HG03469 (cell line): ENCODE measurements around the gene CDC42BPA.
"Not testable (repeated sequence)": the region's sequence is repeated elsewhere in the genome, so short reads cannot be mapped to it uniquely, and the experiment has no call there.

Experiments
- ATAC-seq: cut with Tn5 transposase; IDR thresholded peaks from one replicate; pipeline ENCODE4 v1.9.1; 2021; ENCODE audit warnings: mild to moderate bottlenecking, moderate library complexity, moderate number of reproducible peaks; ENCODE audit not compliant: unreplicated experiment

The CDC42BPA gene

GRCh38 chr1:227308367-227309336 lies 9.6 kb downstream of the CDC42BPA start:
- no peak for ATAC-seq

- no peak for ATAC-seq
These were observed 11.6 kb downstream of the CDC42BPA start for GRCh38 chr1:227306689-227307088.

DNA sequence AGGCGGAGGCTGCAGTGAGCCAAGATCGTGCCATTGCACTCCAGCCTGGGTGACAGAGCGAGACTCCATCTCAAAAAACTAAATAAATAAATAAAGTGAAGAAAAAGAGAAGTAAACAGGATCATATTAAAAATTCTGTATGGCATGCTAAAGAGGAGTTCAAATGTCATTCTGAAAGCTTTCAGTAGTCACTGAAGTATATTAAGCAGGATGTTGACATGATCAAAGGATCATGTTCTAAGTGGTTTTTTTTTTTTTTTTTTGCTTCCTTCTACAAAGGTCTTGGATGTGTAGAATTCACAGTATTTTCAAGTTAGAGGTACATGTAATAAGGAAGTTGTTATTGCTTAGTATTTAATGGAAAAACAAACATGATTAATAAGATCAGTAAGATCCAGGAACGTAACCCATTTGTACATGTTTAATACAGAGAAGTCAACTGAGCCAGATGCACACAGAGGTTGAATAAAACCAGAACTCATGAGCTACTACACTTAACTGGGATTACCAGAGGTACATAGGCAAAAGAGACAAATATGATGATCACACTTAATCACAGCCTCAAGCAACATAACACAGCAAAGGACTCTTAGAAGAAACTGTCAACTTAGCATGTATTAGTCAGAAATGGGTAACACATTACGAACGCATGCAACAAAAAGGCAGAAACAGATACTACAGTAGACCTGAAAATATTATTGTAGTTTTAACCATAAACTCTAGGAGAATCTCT lies 12.2 kb downstream of the CDC42BPA start:
- ATAC-seq: no peak

- no peak for ATAC-seq
These were observed 13.6 kb downstream of the CDC42BPA start for GRCh38 chr1:227304665-227305064.

GRCh38 chr1:227303662-227304061 lies 14.6 kb downstream of the CDC42BPA start:
- ATAC-seq: no peak

DNA sequence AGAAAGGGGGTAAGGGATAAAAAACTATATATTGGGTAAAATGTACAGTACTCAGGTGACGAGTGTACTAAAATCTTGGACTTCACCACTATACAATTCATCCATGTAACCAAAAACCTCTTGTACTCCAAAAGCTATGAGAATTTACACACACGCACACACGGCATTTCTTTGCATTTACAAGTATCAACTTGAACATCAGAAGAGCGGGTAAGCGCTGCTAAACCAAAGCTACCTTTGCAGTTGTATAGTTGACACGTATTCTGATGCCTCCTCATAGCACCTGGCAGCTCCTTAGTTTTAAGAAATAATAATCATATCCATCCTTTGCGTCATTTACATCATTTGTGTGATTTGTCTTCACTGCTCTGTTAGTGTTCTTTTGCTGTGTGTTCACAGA lies 17.6 kb downstream of the CDC42BPA start:
- ATAC-seq: no peak

GRCh38 chr1:227299688-227300087 lies 18.6 kb downstream of the CDC42BPA start:
- ATAC-seq: no peak

- no peak for ATAC-seq
These were observed 19.1 kb downstream of the CDC42BPA start for GRCh38 chr1:227299241-227299627.

- no peak for ATAC-seq
These were observed 19.6 kb downstream of the CDC42BPA start for GRCh38 chr1:227298512-227299240.

- ATAC-seq: no peak
These were observed 21.1 kb downstream of the CDC42BPA start for GRCh38 chr1:227297073-227297793.

DNA sequence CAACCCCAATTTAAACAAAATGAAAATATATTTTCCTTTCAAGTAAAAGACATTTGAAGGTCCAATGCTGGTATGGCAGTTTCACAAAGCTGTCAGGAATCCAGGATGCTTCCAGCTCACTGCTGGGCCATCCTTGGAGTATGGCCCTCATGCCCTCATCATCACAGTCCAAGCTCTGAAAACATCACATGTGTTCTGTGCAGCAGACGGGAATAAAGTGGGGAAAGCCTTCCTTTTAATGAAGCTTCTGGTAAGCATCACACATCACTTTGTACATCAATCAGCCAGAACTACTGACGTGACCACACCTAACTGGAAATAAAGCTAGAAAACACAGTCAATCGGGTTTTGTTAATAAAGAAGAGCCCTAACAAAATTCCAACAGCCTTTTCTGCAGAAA lies 22.7 kb downstream of the CDC42BPA start:
- ATAC-seq: no peak

- no peak for ATAC-seq
These were observed 32.5 kb downstream of the CDC42BPA start for GRCh38 chr1:227285745-227286144.

- ATAC-seq: no peak
These were observed 36.9 kb downstream of the CDC42BPA start for GRCh38 chr1:227281371-227281770.

GRCh38 chr1:227280836-227281235 lies 37.5 kb downstream of the CDC42BPA start:
- no peak for ATAC-seq

GRCh38 chr1:227276156-227276693 lies 42.1 kb downstream of the CDC42BPA start:
- not testable (repeated sequence) for ATAC-seq

- no peak for ATAC-seq
These were observed 44.7 kb downstream of the CDC42BPA start for GRCh38 chr1:227273557-227273956.

DNA sequence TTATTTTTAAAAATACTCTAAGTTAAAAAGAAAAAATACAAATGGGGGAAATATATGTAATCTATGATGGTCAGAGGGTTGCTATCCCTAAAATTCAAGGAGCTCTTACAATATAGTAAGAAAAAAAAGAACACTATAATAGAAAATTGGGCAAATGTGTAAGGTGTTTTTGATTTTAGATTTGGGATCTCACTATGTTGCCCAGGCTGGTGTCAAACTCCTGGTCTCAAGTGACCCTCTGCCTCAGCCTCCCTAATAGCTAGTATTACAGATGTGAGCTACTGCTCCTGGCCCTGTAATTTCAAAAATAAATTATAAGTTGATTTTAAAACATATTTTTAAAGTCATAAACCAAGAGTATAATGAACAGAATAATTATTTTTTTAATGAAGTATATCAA lies 45.9 kb downstream of the CDC42BPA start:
- ATAC-seq: no peak

DNA sequence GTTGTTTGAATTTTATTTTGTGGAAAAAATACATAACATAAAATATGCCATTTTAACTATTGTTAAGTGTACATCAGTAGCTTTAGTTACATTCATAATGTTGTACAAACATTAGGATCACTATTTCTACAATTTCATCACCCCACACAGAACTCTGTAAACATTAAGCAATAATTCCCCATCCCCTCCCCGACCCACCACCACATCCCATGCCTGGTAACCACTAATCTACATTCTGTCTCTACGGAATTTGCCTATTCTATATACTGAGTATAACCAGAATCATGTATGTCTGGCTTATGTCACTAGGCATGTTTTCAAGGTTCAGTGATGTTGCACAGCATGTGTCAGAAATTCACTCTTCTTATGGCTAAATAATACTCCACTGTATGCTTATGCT lies 47.7 kb downstream of the CDC42BPA start:
- no peak for ATAC-seq

- ATAC-seq: no peak
These were observed 49.3 kb downstream of the CDC42BPA start for GRCh38 chr1:227268943-227269342.

DNA sequence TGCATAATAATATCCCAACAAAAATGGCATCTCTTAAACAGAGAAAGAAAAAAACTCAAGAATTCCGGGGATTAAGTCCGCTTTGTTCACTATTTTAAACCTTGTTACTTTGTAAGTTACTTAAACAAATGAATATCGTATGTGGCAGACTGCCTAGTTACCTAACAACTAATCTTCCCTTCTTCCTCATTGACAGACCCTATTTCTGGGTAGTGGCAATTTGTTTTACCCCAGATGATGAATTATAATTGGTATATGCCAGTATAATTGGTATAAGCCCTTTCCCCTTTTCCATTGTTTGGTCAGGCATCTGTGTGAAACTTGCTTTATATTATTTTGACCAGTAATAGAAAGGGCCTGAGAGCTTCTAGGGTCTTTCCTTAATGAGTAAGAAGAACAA lies 52.4 kb downstream of the CDC42BPA start:
- ATAC-seq: no peak
